GM23248 (cell line): ENCODE data around the gene REPS2. TPM values are rescaled to one million over a fixed set of nuclear protein-coding genes. Genes with fewer than 3 reads are reported as not detected.

Experiments used
- DNase-seq: peaks from one replicate; pipeline ENCODE4 v3.0.0-alpha.2; 2015
- H2AFZ ChIP-seq: fragments of 200-600 bp; sonication (generic); 2 replicates; pipeline ENCODE4 v1.6.1; 2016; ENCODE audit warnings: antibody characterized with exemption
- H3F3A ChIP-seq: fragments of 200-600 bp; sonication (generic); 2 replicates; pipeline ENCODE4 v1.6.1; 2016; ENCODE audit warnings: mild to moderate bottlenecking, antibody characterized with exemption, mixed run types; ENCODE audit not compliant: insufficient read depth
- H3K27ac ChIP-seq: fragments of 200-600 bp; sonication (generic); 2 replicates; pipeline ENCODE4 v1.5.1; 2016; ENCODE audit warnings: mild to moderate bottlenecking
- H3K27me3 ChIP-seq: fragments of 200-600 bp; sonication (generic); replicated peaks from 2 replicates; pipeline ENCODE4 v1.6.1; 2016; ENCODE audit warnings: mild to moderate bottlenecking; ENCODE audit not compliant: insufficient read depth
- H3K36me3 ChIP-seq: fragments of 200-600 bp; sonication (generic); 2 replicates; pipeline ENCODE4 v1.6.1; 2016; ENCODE audit warnings: low read depth, mild to moderate bottlenecking
- H3K4me1 ChIP-seq: fragments of 200-600 bp; sonication (generic); 2 replicates; pipeline ENCODE4 v1.6.1; 2016; ENCODE audit warnings: mild to moderate bottlenecking; ENCODE audit not compliant: insufficient read depth
- H3K4me2 ChIP-seq: fragments of 200-600 bp; sonication (generic); one replicate; pipeline ENCODE4 v1.6.1; 2016; ENCODE audit warnings: mild to moderate bottlenecking; ENCODE audit not compliant: unreplicated experiment
- H3K4me3 ChIP-seq: fragments of 200-600 bp; sonication (generic); 2 replicates; pipeline ENCODE4 v1.5.1; 2016; ENCODE audit warnings: mild to moderate bottlenecking
- H3K79me2 ChIP-seq: fragments of 200-600 bp; sonication (generic); 2 replicates; pipeline ENCODE4 v1.6.1; 2016; ENCODE audit warnings: mild to moderate bottlenecking; ENCODE audit not compliant: insufficient read depth
- H3K9ac ChIP-seq: fragments of 200-600 bp; sonication (generic); 2 replicates; pipeline ENCODE4 v1.6.1; 2016; ENCODE audit warnings: mild to moderate bottlenecking
- H3K9me2 ChIP-seq: fragments of 200-600 bp; sonication (generic); 2 replicates; pipeline ENCODE4 v1.6.1; 2016; ENCODE audit warnings: mixed run types, mild to moderate bottlenecking, moderate library complexity; ENCODE audit not compliant: insufficient read depth
- H3K9me3 ChIP-seq: fragments of 200-600 bp; sonication (generic); one replicate; pipeline ENCODE4 v1.6.1; 2017; ENCODE audit warnings: low read depth
- H4K20me1 ChIP-seq: fragments of 200-600 bp; sonication (generic); 2 replicates; pipeline ENCODE4 v1.6.0; 2016; ENCODE audit not compliant: insufficient read depth
- EZH2 ChIP-seq: fragments of 200-600 bp; sonication (generic); IDR thresholded peaks from 2 replicates; pipeline ENCODE4 v1.6.1; 2018; ENCODE audit warnings: antibody characterized with exemption, mild to moderate bottlenecking; ENCODE audit not compliant: insufficient read depth, poor library complexity, severe bottlenecking
- EZH2phosphoT487 ChIP-seq: fragments of 200-600 bp; sonication (generic); IDR thresholded peaks from 2 replicates; pipeline ENCODE4 v1.6.1; 2018; ENCODE audit warnings: antibody characterized with exemption, moderate library complexity, mild to moderate bottlenecking, low read depth; ENCODE audit not compliant: insufficient read depth
- WGBS, 2 experiments: methylation state at CpG; one replicate each; pipeline ENCODE4 v1.1.6; 2015 to 2017; ENCODE audit warnings: low lambda C conversion rate in 2 of 2, low coverage in 1 of 2; ENCODE audit errors: missing lambda C conversion rate in 2 of 2; 5-methylcytosine and 5-hydroxymethylcytosine counted together
- in situ Hi-C: fragments of 300-500 bp; cut with MboI; formaldehyde crosslinking; loops from 2 replicates; pipeline ENCODE4 v1.15.0; 2020
- polyA plus RNA-seq: library from polyadenylated mRNA; unstranded; fragments of >200 nt; fragmentation: Nextera tagmentation; extraction: Ambion mirVana; gene quantifications from 2 replicates; pipeline ENCODE4 v1.2.1, GENCODE V29; 2016
- total RNA-seq: library from RNA; depleted of rRNA; stranded (reverse); fragments of >200 nt; shearing (Covaris generic); gene quantifications from 2 replicates; pipeline ENCODE4 v1.2.3, GENCODE V29; 2014

The REPS2 gene
- total and polyA plus RNA-seq, 2 experiments from 2014 or later = 0.03 to 0.11 TPM

DNA sequence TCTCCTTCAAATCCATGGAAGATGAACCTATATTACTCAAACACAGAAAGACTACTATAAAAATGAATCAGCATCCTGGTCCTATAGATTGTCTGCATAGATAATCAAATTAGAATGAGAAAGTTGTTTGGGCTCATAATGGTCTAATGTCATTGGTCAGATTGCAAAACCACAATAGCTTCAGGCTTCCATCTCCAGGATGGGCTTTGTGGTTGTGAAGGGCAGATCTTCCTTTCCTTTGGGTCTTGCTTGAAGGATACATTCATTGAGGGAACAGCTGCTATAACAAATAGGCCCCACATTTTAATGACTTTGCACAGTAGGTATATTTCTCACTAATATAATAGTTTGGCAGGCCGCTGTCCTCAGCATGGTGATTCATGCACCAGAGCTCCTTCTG, 94.3 kb downstream of the REPS2 start:
- Histone ChIP-seq H4K20me1 (no peaks in the 10 kb centered on the region), H3K9ac (no peak overlapping the region), H3K9me3 (no peaks in the 10 kb centered on the region), H2AFZ (no peak overlapping the region), H3K79me2 (no peaks in the 10 kb centered on the region), H3K36me3 (no peaks in the 10 kb centered on the region), H3K27me3 (no peaks in the 10 kb centered on the region), H3K4me1 (peaks cover 10% of the 10 kb centered on the region; the same call in 1 of the 2 replicates), H3F3A (no peaks in the 10 kb centered on the region), H3K9me2 (no peaks in the 10 kb centered on the region), H3K4me2 (no peak overlapping the region), H3K4me3 (no peak overlapping the region), H3K27ac (no peak overlapping the region)
- in situ Hi-C loops = no loop called here
- no peak for TF ChIP-seq EZH2
- TF ChIP-seq EZH2phosphoT487 = no peak
- WGBS, 2 experiments = 69 to 82% methylated on average over 1 of the region's 1 CpG
- DNase-seq = no peak

DNA sequence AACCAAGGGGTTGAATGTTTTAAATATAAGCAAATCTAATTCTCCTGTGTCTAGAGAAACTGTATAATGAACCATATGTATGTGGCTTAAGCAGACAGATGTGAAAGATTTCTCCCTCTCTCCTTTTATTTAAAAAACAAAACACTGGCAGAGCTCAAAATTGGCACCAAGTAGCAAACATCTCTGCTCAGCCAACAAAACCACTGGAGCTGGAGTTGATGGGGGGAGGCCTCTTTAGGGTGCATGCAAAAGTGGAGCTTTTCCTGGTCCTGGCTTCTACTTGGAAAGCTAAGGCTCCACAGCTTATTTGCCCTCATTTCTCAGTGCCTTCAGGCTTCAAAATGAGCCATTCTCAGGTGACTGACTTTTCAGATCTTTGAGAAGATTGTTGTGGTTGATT, 95.6 kb downstream of the REPS2 start:
- Histone ChIP-seq H3K9me3 (no peaks in the 10 kb centered on the region), H3K4me2 (no peak overlapping the region)
- in situ Hi-C loops = no loop called here

DNA sequence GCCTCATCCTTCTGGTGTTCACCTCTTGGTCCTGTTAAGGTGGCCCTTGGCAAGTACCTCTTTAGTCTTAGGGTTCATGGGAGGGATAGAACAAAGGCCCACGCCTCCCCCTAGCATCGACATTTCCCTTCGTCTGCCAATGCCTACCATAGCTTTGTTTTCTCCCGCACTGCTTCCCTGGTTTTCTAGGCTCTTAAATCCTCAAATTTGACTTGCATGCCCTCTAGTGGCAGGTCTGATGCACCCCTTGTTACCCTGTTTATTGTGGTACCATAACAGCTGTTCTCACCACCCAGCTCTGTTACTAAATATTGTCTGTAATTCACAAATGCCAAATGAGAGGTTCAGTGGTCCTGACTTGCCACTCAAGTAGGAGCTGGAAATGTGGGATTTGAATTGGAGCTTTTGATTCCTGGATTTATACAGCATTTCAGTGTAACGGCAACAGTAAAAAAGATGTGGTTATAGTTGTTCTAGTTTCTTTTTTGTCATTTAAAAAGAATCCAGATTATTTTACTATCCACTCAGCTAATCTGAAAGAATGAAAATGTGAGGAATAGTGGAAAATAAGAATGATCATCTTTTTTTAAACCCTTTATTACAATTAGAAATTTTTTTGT, 100.1 kb downstream of the REPS2 start:
- Histone ChIP-seq H3K4me3 (no peak overlapping the region), H2AFZ (no peak overlapping the region), H3K27ac (no peak overlapping the region), H3K9ac (no peak overlapping the region), H3K9me3 (no peaks in the 10 kb centered on the region), H3K27me3 (no peaks in the 10 kb centered on the region), H3K36me3 (no peaks in the 10 kb centered on the region), H4K20me1 (no peaks in the 10 kb centered on the region), H3K4me2 (no peak overlapping the region), H3K79me2 (no peaks in the 10 kb centered on the region), H3F3A (no peaks in the 10 kb centered on the region), H3K4me1 (peaks cover under 1% of the 10 kb centered on the region; the same call in 1 of the 2 replicates), H3K9me2 (no peaks in the 10 kb centered on the region)
- peak; percentile 70 for DNase-seq
- 21 to 25% methylated on average over 5 of the region's 5 CpGs for WGBS, 2 experiments
- TF ChIP-seq EZH2phosphoT487 (no peak), EZH2 (no peak)
- in situ Hi-C loops = no loop called here

More for the DNA sequence above, 95.6 kb downstream of the REPS2 start:
- TF ChIP-seq EZH2 (no peak), EZH2phosphoT487 (no peak)
- Histone ChIP-seq H3K9me2 (no peaks in the 10 kb centered on the region), H4K20me1 (no peaks in the 10 kb centered on the region), H3K36me3 (no peaks in the 10 kb centered on the region), H3K27ac (no peak overlapping the region), H3F3A (no peaks in the 10 kb centered on the region), H3K4me1 (peaks cover 10% of the 10 kb centered on the region; the same call in 1 of the 2 replicates), H3K9ac (no peak overlapping the region), H2AFZ (no peak overlapping the region), H3K4me3 (no peak overlapping the region), H3K79me2 (no peaks in the 10 kb centered on the region), H3K27me3 (no peaks in the 10 kb centered on the region)
- DNase-seq = no peak

DNA sequence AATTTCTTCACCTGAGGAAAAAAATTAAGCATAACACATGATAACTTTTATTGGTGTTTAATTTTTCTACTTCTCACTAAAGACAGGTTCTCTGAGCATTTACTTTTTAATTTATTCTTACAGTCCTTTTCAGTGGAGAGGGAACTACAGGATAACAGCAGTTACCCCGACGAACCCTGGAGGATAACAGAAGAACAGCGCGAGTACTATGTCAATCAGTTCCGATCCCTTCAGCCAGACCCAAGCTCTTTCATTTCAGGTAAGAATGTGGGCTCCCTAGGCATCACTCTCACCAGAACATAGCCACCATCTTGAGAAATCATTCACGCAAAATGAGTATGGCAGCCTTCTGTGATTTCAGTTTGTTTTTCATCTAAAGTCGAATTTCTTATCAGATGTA, 100.8 kb downstream of the REPS2 start:
- Histone ChIP-seq H3K4me3 (no peak overlapping the region), H3K4me2 (no peak overlapping the region), H3K9me3 (no peaks in the 10 kb centered on the region), H4K20me1 (no peaks in the 10 kb centered on the region), H3K27me3 (no peaks in the 10 kb centered on the region), H2AFZ (no peak overlapping the region), H3K9ac (no peak overlapping the region), H3K27ac (no peak overlapping the region), H3K79me2 (no peaks in the 10 kb centered on the region), H3F3A (peaks cover 4% of the 10 kb centered on the region; the same call in 1 of the 2 replicates), H3K36me3 (no peaks in the 10 kb centered on the region), H3K4me1 (peaks cover 6% of the 10 kb centered on the region), H3K9me2 (no peaks in the 10 kb centered on the region)
- in situ Hi-C loops = no loop called here
- TF ChIP-seq EZH2 (no peak), EZH2phosphoT487 (no peak)
- WGBS, 2 experiments = 89 to 90% methylated on average over 6 to 7 of the region's 7 CpGs
- DNase-seq = no peak

GRCh38 chrX:17052210-17052609, 105.8 kb downstream of the REPS2 start:
- peaks cover 8% of the 10 kb centered on the region for H3F3A ChIP-seq
- H2AFZ ChIP-seq = no peak overlapping the region
- peak; percentile 28 for DNase-seq
- no peaks in the 10 kb centered on the region for H3K9me2 ChIP-seq
- TF ChIP-seq EZH2 (no peak), EZH2phosphoT487 (no peak)
- peak overlapping the region; percentile 12 for H3K4me2 ChIP-seq
- no peaks in the 10 kb centered on the region for H3K79me2 ChIP-seq
- no peaks in the 10 kb centered on the region for H4K20me1 ChIP-seq
- no peak overlapping the region for H3K27ac ChIP-seq
- H3K9me3 ChIP-seq = no peaks in the 10 kb centered on the region
- in situ Hi-C loops = no loop called here
- H3K4me1 ChIP-seq = peaks cover 12% of the 10 kb centered on the region
- no peaks in the 10 kb centered on the region for H3K27me3 ChIP-seq
- no peaks in the 10 kb centered on the region for H3K36me3 ChIP-seq
- no peak overlapping the region for H3K4me3 ChIP-seq
- H3K9ac ChIP-seq = no peak overlapping the region
